A549 treated with CpdA at 1 μM for 4 hours (cell line): Measurements from ENCODE around the gene CLDN5. TPM values are rescaled to one million over a fixed set of nuclear protein-coding genes. Genes with fewer than 3 reads are reported as not detected.

ENCODE experiments used
- total RNA-seq: library from RNA; stranded (reverse); fragments of 200-300 nt; extraction: Qiagen RNA extraction; gene quantifications from 5 replicates; pipeline ENCODE4 v1.2.3, GENCODE V29; 2022; ENCODE audit warnings: low read depth

The CLDN5 gene
- not detected in 5 replicates for total RNA-seq

GRCh38 chr22:19524170-19525115 is at the start of gene CLDN5:
CLDN5 (minus strand) TSS chr22:19524410; CDS start chr22:19524255, 155 bp downstream.

GRCh38 chr22:19479355-19480172 is 44.6 kb downstream of the CLDN5 start, which contains the start of gene CDC45:
CDC45 (plus strand) TSS chr22:19479920; CDS start chr22:19479969, 49 bp downstream.

GRCh38 chr22:19478901-19479354 is 45.3 kb downstream of the CLDN5 start, which contains the start of gene UFD1:
UFD1 (minus strand) TSS chr22:19479193; CDS start chr22:19479085, 108 bp downstream.

Other genes with a start within 250 kb of the CLDN5 start
- 3.5 to 5.8 TPM (median 5.4 TPM) in 5 replicates for gene CLTCL1, start 232.7 kb downstream of the CLDN5 start, total RNA-seq
- gene HIRA, start 92.7 kb downstream of the CLDN5 start, total RNA-seq: 19.8 to 25.1 TPM (median 24.4 TPM) in 5 replicates
- gene MRPL40, start 91.9 kb downstream of the CLDN5 start, total RNA-seq: 38.2 to 47.5 TPM (median 47.0 TPM) in 5 replicates
- 11.7 to 16.0 TPM (median 14.3 TPM) in 5 replicates for gene C22orf39, start 76.7 kb downstream of the CLDN5 start, total RNA-seq
- 93.2 to 102 TPM (median 100 TPM) in 5 replicates for gene UFD1, start 45.2 kb downstream of the CLDN5 start, total RNA-seq
- gene CDC45, start 44.5 kb downstream of the CLDN5 start, total RNA-seq: 24.1 to 27.9 TPM (median 24.8 TPM) in 5 replicates
- gene SEPTIN5, start 190.1 kb upstream of the CLDN5 start, total RNA-seq: 7.8 to 10.4 TPM (median 8.7 TPM) in 5 replicates
- 1.2 to 1.5 TPM (median 1.5 TPM) in 4 of 5 replicates, not detected in the other for gene GP1BB, start 199.1 kb upstream of the CLDN5 start, total RNA-seq
- 2.6 to 4.9 TPM (median 4.0 TPM) in 5 replicates for gene TBX1, start 236.4 kb upstream of the CLDN5 start, total RNA-seq